Measurements from ENCODE around the gene AIP.
"Not testable (repeated sequence)": the region's sequence is repeated elsewhere in the genome, so short reads cannot be mapped to it uniquely, and the experiment has no call there.

AIP gene

DNA sequence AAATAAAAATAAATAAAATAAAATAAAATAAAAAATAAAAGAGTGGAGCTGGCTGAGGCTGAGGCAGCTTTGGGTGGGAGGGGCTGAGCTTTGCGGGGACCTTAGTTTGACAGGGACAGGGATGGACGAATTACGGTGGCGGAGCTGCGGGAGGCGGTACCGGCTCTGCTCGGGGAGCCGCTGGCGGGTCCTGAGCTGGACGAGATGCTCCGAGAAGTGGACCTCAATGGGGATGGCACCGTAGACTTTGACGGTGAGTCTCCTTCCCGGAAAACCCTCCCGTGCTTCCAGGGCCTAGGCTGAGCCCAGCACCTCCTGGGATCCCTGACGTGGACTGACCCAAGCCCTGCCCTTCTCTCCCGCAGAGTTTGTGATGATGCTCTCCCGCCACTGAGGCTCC is 24.6 kb upstream of the AIP start:
- no peaks in the 10 kb centered on the region for H3K36me3 ChIP-seq (ENCODE audit: control insufficient read depth in 5 of 5, insufficient read depth in 5 of 5, low read length in 5 of 5)
- no peak overlapping the region for H3K4me3 ChIP-seq (ENCODE audit: low read depth in 1 of 5, low read length in 5 of 5)
- no peak overlapping the region for H3K9ac ChIP-seq (ENCODE audit: low read length in 5 of 5)
- H3K27me3 ChIP-seq (ENCODE audit: control insufficient read depth in 5 of 5, insufficient read depth in 4 of 5, low read length in 5 of 5) = peaks cover 0 to 5% (median 0%) of the 10 kb centered on the region in 5 donors
- no peaks in the 10 kb centered on the region for H3K4me1 ChIP-seq (ENCODE audit: control insufficient read depth in 5 of 5, insufficient read depth in 5 of 5, low read length in 5 of 5)
- H3K27ac ChIP-seq (ENCODE audit: low read depth, low read length) = no peak overlapping the region
- H3K9me3 ChIP-seq (ENCODE audit: control insufficient read depth in 5 of 5, low read length in 5 of 5) = no peaks in the 10 kb centered on the region

DNA sequence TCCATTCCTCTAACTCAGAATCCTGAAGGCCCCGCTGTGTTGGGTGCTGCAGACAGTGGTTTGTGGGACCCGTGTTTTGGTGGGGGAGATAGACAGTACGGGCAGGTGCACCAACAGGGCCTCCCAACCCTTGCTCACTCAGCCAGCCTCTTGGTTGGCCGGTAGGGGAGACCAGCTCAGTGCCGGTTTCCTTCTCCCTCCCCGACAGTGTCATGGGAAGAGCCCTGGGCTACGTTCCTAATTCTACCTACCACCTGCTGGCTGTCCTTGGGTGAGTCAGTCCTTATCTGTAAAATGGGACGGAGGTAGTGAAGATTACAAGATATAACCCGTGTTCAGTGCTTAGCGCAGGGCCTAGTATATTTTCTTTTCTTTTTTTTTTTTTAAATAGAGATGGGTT is 19.6 kb upstream of the AIP start:
- peaks cover 2 to 32% (median 25%) of the 10 kb centered on the region in 5 donors for H3K4me1 ChIP-seq (ENCODE audit: control insufficient read depth in 5 of 5, insufficient read depth in 5 of 5, low read length in 5 of 5)
- H3K9ac ChIP-seq (ENCODE audit: low read length in 5 of 5) = no peak overlapping the region
- no peak overlapping the region for H3K27ac ChIP-seq (ENCODE audit: low read depth, low read length)
- no peaks in the 10 kb centered on the region for H3K36me3 ChIP-seq (ENCODE audit: control insufficient read depth in 5 of 5, insufficient read depth in 5 of 5, low read length in 5 of 5)
- H3K4me3 ChIP-seq (ENCODE audit: low read depth in 1 of 5, low read length in 5 of 5) = no peak overlapping the region
- H3K9me3 ChIP-seq (ENCODE audit: control insufficient read depth in 5 of 5, low read length in 5 of 5) = no peaks in the 10 kb centered on the region
- no peaks in the 10 kb centered on the region for H3K27me3 ChIP-seq (ENCODE audit: control insufficient read depth in 5 of 5, insufficient read depth in 4 of 5, low read length in 5 of 5)

DNA sequence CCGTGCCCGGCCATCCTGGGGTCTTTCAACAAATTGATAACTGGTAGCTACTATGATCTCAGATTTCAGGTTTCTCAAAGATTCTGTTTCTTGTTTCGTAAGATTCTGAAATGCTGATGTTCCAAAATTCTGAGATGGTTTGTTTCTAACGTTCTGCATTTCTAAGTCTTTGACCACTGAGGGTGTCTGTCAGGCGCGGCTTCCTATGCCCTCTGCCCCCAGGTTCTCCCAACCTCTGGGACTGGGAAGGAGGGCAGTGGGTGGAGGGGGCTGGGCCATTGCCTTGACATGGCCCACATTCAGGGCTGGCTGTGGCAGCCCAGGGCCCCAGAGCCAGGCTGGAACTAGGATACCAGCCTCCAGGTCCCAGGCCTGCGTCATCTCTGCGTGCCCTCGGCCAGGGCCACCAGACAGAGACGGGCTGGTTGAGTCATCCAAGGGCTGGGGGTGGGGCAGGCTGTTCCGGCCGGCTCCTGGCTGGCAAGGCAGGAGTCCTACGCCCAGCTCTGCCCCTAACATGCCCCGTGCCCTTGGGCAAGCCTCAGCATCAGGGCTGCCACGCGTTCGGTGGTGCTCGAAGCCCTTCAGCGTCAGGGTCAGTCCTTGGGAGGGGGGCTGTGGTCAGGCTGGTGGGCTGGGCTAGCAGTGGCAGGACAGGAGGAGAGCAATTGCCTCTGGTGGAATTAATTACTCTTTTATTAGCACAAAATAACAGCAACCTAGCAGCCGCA is 19.0 kb upstream of the AIP start:
- peak overlapping the region; percentile 83 for H3K27ac ChIP-seq (ENCODE audit: low read depth, low read length)
- peak overlapping the region in 4 of 5 donors; percentile 47 to 71 (median 64) for H3K4me3 ChIP-seq (ENCODE audit: low read depth in 1 of 5, low read length in 5 of 5)
- no peaks in the 10 kb centered on the region for H3K27me3 ChIP-seq (ENCODE audit: control insufficient read depth in 5 of 5, insufficient read depth in 4 of 5, low read length in 5 of 5)
- no peaks in the 10 kb centered on the region for H3K36me3 ChIP-seq (ENCODE audit: control insufficient read depth in 5 of 5, insufficient read depth in 5 of 5, low read length in 5 of 5)
- peaks cover 5 to 39% (median 31%) of the 10 kb centered on the region in 5 donors for H3K4me1 ChIP-seq (ENCODE audit: control insufficient read depth in 5 of 5, insufficient read depth in 5 of 5, low read length in 5 of 5)
- H3K9ac ChIP-seq (ENCODE audit: low read length in 5 of 5) = peak overlapping the region in 4 of 5 donors; percentile 13 to 60 (median 50)
- H3K9me3 ChIP-seq (ENCODE audit: control insufficient read depth in 5 of 5, low read length in 5 of 5) = no peaks in the 10 kb centered on the region

DNA sequence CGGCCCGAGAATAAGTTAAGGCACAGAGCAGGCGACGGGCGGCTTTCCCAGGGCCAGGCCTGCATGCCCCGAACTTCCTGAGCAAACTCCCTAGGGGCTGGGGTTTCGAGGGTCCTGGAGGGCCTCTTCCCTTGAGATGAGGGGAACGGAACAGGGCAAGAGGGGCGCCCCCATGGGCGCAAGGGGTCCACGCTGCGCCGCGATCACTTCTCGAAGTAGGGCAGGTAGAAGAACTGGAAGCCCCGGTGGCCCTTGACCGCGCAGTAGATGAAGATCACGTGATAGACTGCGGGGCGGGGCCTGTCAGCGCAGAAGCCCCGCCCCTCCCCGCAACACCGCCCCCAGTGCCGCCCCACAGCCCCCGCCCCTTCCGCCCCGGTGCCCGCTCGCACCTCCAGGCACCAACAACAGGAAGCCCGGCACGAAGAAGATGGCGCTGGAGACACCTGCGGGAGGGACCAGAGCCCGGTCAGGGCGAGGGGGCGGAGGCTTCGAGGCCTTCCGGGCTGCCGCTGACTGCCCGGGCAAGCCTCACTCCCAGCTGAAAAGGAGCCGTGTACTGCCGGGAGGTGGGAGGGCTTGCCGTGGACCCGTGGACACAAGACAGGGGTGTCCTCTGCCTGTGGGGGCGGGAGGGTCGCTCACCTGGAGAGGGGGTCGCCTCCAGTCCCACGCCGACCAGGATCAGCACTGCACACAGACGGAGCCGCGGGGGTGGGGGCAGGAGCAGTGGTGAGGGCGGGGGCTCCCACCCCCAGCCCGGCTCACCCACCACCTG is 18.2 kb upstream of the AIP start:
- H3K36me3 ChIP-seq (ENCODE audit: control insufficient read depth in 5 of 5, insufficient read depth in 5 of 5, low read length in 5 of 5) = no peaks in the 10 kb centered on the region
- peak overlapping the region; percentile 83 for H3K27ac ChIP-seq (ENCODE audit: low read depth, low read length)
- H3K4me3 ChIP-seq (ENCODE audit: low read depth in 1 of 5, low read length in 5 of 5) = peak overlapping the region in 4 of 5 donors; percentile 62 to 71 (median 65)
- H3K9me3 ChIP-seq (ENCODE audit: control insufficient read depth in 5 of 5, low read length in 5 of 5) = no peaks in the 10 kb centered on the region
- no peaks in the 10 kb centered on the region for H3K27me3 ChIP-seq (ENCODE audit: control insufficient read depth in 5 of 5, insufficient read depth in 4 of 5, low read length in 5 of 5)
- peak overlapping the region; percentile 13 to 65 (median 59) for H3K9ac ChIP-seq (ENCODE audit: low read length in 5 of 5)
- peaks cover 5 to 44% (median 35%) of the 10 kb centered on the region in 5 donors for H3K4me1 ChIP-seq (ENCODE audit: control insufficient read depth in 5 of 5, insufficient read depth in 5 of 5, low read length in 5 of 5)

DNA sequence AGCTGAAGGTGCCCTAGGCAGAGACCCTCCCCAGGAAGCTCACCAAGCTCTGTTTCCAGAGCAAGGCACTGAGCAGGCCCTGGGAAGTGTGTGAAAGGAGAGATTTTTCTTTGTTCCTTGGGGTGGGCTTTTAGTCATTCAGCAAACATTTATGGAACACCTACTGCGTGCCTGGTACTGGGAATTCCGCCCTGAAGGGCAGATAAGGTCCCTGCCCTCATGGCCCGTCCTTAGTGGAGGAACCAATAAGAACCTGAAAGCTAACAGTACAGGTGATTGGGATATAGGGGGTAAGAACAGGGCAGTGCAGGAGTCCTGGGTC is 17.7 kb upstream of the AIP start:
- peak overlapping the region; percentile 83 for H3K27ac ChIP-seq (ENCODE audit: low read depth, low read length)
- H3K36me3 ChIP-seq (ENCODE audit: control insufficient read depth in 5 of 5, insufficient read depth in 5 of 5, low read length in 5 of 5) = no peaks in the 10 kb centered on the region
- no peaks in the 10 kb centered on the region for H3K9me3 ChIP-seq (ENCODE audit: control insufficient read depth in 5 of 5, low read length in 5 of 5)
- H3K4me1 ChIP-seq (ENCODE audit: control insufficient read depth in 5 of 5, insufficient read depth in 5 of 5, low read length in 5 of 5) = peaks cover 5 to 47% (median 38%) of the 10 kb centered on the region in 5 donors
- peak overlapping the region in 4 of 5 donors; percentile 62 to 71 (median 65) for H3K4me3 ChIP-seq (ENCODE audit: low read depth in 1 of 5, low read length in 5 of 5)
- peak overlapping the region in 3 of 5 donors; percentile 59 to 65 (median 63) for H3K9ac ChIP-seq (ENCODE audit: low read length in 5 of 5)
- H3K27me3 ChIP-seq (ENCODE audit: control insufficient read depth in 5 of 5, insufficient read depth in 4 of 5, low read length in 5 of 5) = no peaks in the 10 kb centered on the region

DNA sequence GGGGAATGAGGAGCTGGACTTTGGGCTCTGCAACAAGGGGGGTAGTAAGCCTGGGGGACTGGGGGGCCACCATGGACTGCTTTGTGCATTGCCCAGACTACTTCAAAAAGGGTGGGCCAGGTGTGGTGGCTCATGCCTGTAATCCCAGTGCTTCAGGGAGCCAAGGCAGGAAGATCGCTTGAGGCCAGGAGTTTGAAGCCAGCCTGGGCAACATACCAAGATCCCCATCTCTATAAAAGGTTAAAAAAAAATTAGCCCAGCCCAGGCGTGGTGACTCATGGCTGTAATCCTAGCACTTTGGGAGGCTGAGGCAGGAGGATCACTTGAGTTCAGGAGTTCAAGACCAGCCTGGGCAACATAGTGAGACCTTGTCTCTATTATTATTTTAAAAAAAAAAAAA is 17.3 kb upstream of the AIP start:
- peak overlapping the region; percentile 83 for H3K27ac ChIP-seq (ENCODE audit: low read depth, low read length)

DNA sequence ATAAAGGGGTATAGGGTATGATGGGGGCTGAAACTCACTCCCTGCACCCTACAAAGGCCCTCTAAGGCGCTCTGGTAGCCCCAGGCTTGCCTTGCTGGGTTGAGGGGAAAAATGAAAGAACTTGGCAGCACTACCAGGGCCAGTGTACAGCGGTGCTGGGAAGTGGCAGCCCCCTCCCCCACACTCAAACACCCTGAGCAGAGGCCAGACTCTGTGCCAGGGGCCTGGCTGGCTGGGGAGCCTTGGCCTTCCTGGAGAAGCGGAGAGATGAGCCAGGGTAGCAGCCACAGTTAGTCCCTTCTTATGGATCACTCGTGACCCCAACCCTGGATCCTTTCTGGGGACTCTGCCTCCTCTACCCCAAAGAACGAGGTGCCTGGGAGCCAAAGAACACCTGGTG is 16.5 kb upstream of the AIP start:
- H3K4me3 ChIP-seq (ENCODE audit: low read depth in 1 of 5, low read length in 5 of 5) = no peak overlapping the region

More for the DNA sequence above, 17.3 kb upstream of the AIP start:
- Histone ChIP-seq H3K9ac (ENCODE audit: low read length in 5 of 5) (peak overlapping the region in 1 of 5 donors; percentile 59), H3K4me1 (ENCODE audit: control insufficient read depth in 5 of 5, insufficient read depth in 5 of 5, low read length in 5 of 5) (peaks cover 5 to 47% (median 38%) of the 10 kb centered on the region in 5 donors), H3K4me3 (ENCODE audit: low read depth in 1 of 5, low read length in 5 of 5) (peak overlapping the region in 1 of 5 donors; percentile 71)
- H3K9me3 ChIP-seq (ENCODE audit: control insufficient read depth in 5 of 5, low read length in 5 of 5); H3K36me3 ChIP-seq (ENCODE audit: control insufficient read depth in 5 of 5, insufficient read depth in 5 of 5, low read length in 5 of 5); H3K27me3 ChIP-seq (ENCODE audit: control insufficient read depth in 5 of 5, insufficient read depth in 4 of 5, low read length in 5 of 5): not testable (repeated sequence)

DNA sequence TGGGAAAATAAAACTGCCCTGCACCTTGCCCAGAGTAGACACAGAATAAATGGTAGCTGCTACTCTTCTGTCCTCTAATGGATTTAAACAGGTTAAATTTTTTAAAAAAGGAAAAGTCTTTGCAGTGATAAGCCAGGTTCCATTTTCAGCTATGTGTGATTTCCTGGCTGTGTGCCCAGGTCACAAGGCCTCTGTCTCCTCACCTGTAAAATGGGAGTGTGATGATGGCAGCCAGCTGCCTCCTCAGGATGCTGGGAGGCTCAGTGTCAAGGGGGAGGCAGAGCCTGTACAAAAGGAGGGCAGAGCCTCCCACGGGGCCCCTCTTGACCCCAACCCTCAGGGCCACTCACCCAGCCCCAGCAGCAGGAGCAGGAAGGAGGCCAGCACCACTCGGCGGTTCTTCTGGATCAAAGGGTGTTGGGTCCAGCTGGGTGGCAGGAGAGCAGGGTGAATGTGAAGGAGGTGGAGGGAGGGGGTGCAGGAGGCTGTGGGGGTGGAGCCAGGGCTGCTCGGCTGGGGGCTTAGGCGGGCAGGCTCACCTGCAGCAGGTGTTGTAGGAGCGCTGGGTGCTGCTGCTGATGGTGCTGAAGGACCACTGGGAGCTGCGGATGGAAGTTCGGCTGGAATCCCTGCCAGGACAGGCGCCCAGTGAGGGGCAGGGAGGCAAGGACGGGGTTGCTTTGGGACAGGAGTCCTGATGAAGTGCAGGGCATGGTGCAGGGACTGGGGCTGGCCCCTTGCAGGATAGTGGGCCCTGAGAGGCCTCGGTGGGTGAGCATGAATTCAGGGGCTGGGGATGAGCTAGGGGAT is 15.7 kb upstream of the AIP start:
- Histone ChIP-seq H3K4me1 (ENCODE audit: control insufficient read depth in 5 of 5, insufficient read depth in 5 of 5, low read length in 5 of 5) (peaks cover 5 to 47% (median 38%) of the 10 kb centered on the region in 5 donors), H3K9ac (ENCODE audit: low read length in 5 of 5) (peak overlapping the region in 1 of 5 donors; percentile 84), H3K27me3 (ENCODE audit: control insufficient read depth in 5 of 5, insufficient read depth in 4 of 5, low read length in 5 of 5) (no peaks in the 10 kb centered on the region), H3K4me3 (ENCODE audit: low read depth in 1 of 5, low read length in 5 of 5) (no peak overlapping the region), H3K27ac (ENCODE audit: low read depth, low read length) (no peak overlapping the region), H3K9me3 (ENCODE audit: control insufficient read depth in 5 of 5, low read length in 5 of 5) (no peaks in the 10 kb centered on the region), H3K36me3 (ENCODE audit: control insufficient read depth in 5 of 5, insufficient read depth in 5 of 5, low read length in 5 of 5) (no peaks in the 10 kb centered on the region)

More for the DNA sequence above, 16.5 kb upstream of the AIP start:
- Histone ChIP-seq H3K36me3 (ENCODE audit: control insufficient read depth in 5 of 5, insufficient read depth in 5 of 5, low read length in 5 of 5) (no peaks in the 10 kb centered on the region), H3K9ac (ENCODE audit: low read length in 5 of 5) (no peak overlapping the region), H3K9me3 (ENCODE audit: control insufficient read depth in 5 of 5, low read length in 5 of 5) (no peaks in the 10 kb centered on the region), H3K27ac (ENCODE audit: low read depth, low read length) (no peak overlapping the region), H3K4me1 (ENCODE audit: control insufficient read depth in 5 of 5, insufficient read depth in 5 of 5, low read length in 5 of 5) (peaks cover 5 to 47% (median 38%) of the 10 kb centered on the region in 5 donors), H3K27me3 (ENCODE audit: control insufficient read depth in 5 of 5, insufficient read depth in 4 of 5, low read length in 5 of 5) (no peaks in the 10 kb centered on the region)

DNA sequence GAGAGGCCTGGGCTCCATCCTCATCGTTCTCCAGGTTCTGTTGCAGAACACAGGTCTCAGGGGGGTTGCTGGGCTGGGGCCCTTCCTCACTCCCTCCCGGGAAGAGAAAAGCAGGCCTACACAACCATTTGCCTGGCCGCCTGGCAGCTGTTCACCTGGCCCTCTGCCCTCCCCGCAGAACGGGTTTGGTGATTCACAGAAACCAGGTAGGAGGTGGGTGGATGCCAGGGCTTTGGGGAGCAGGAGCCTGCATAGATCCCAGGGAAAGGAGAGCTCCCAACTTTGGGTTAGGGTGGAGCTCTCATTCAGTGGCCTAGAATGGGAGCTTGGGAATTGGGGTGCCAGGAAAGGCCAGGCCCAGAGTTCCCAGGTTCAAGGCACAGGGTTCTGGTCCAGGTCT is 14.8 kb upstream of the AIP start:
- no peaks in the 10 kb centered on the region for H3K9me3 ChIP-seq (ENCODE audit: control insufficient read depth in 5 of 5, low read length in 5 of 5)
- H3K27ac ChIP-seq (ENCODE audit: low read depth, low read length) = peak overlapping the region; percentile 79
- peaks cover 5 to 47% (median 38%) of the 10 kb centered on the region in 5 donors for H3K4me1 ChIP-seq (ENCODE audit: control insufficient read depth in 5 of 5, insufficient read depth in 5 of 5, low read length in 5 of 5)
- H3K4me3 ChIP-seq (ENCODE audit: low read depth in 1 of 5, low read length in 5 of 5) = peak overlapping the region; percentile 72 to 87 (median 78)
- H3K9ac ChIP-seq (ENCODE audit: low read length in 5 of 5) = peak overlapping the region in 4 of 5 donors; percentile 78 to 87 (median 86)
- H3K27me3 ChIP-seq (ENCODE audit: control insufficient read depth in 5 of 5, insufficient read depth in 4 of 5, low read length in 5 of 5) = no peaks in the 10 kb centered on the region
- H3K36me3 ChIP-seq (ENCODE audit: control insufficient read depth in 5 of 5, insufficient read depth in 5 of 5, low read length in 5 of 5) = no peaks in the 10 kb centered on the region
